ENCODE measurements around the gene NDFIP2. TPM values are rescaled to one million over a fixed set of nuclear protein-coding genes. Genes with fewer than 3 reads are reported as not detected.

Gene NDFIP2
- total RNA-seq, 1 donor from 2014 or later, result 30.4 TPM

- Mint-ChIP-seq H3K9me3 (ENCODE audit: unreplicated experiment) (no peaks in the 10 kb centered on the region), H3K4me3 (ENCODE audit: unreplicated experiment) (no peak overlapping the region), H3K36me3 (ENCODE audit: low read depth, unreplicated experiment) (peaks cover 4% of the 10 kb centered on the region), H3K27ac (ENCODE audit: unreplicated experiment) (no peak overlapping the region), H3K27me3 (ENCODE audit: unreplicated experiment) (peaks cover 9% of the 10 kb centered on the region), H3K4me1 (ENCODE audit: unreplicated experiment) (peaks cover 18% of the 10 kb centered on the region)
- DNase-seq (ENCODE audit: low spot score), result no peak
- TF ChIP-seq CTCF (IDR thresholded peaks at IDR 0.05; ENCODE audit: unreplicated experiment), result no peak
Observed at GRCh38 chr13:79483086-79483706, 2.2 kb downstream of the NDFIP2 start.

GRCh38 chr13:79485014-79485811, 4.3 kb downstream of the NDFIP2 start:
- H3K27ac Mint-ChIP-seq (ENCODE audit: unreplicated experiment), result peak overlapping the region; percentile 63
- peaks cover 7% of the 10 kb centered on the region for H3K27me3 Mint-ChIP-seq (ENCODE audit: unreplicated experiment)
- TF ChIP-seq CTCF (IDR thresholded peaks at IDR 0.05; ENCODE audit: unreplicated experiment), result no peak
- peaks cover 4% of the 10 kb centered on the region for H3K36me3 Mint-ChIP-seq (ENCODE audit: low read depth, unreplicated experiment)
- DNase-seq (ENCODE audit: low spot score), result no peak
- no peaks in the 10 kb centered on the region for H3K9me3 Mint-ChIP-seq (ENCODE audit: unreplicated experiment)
- peaks cover 25% of the 10 kb centered on the region for H3K4me1 Mint-ChIP-seq (ENCODE audit: unreplicated experiment)
- H3K4me3 Mint-ChIP-seq (ENCODE audit: unreplicated experiment), result no peak overlapping the region

GRCh38 chr13:79486433-79487188, 5.7 kb downstream of the NDFIP2 start:
- Mint-ChIP-seq H3K36me3 (ENCODE audit: low read depth, unreplicated experiment) (peaks cover 3% of the 10 kb centered on the region), H3K27ac (ENCODE audit: unreplicated experiment) (no peak overlapping the region), H3K27me3 (ENCODE audit: unreplicated experiment) (peaks cover 4% of the 10 kb centered on the region), H3K4me1 (ENCODE audit: unreplicated experiment) (peaks cover 34% of the 10 kb centered on the region), H3K9me3 (ENCODE audit: unreplicated experiment) (no peaks in the 10 kb centered on the region), H3K4me3 (ENCODE audit: unreplicated experiment) (no peak overlapping the region)
- no peak for TF ChIP-seq CTCF (IDR thresholded peaks at IDR 0.05; ENCODE audit: unreplicated experiment)
- DNase-seq (ENCODE audit: low spot score), result no peak

GRCh38 chr13:79490326-79490725, 9.4 kb downstream of the NDFIP2 start:
- H3K9me3 Mint-ChIP-seq (ENCODE audit: unreplicated experiment), result no peaks in the 10 kb centered on the region
- no peak for DNase-seq (ENCODE audit: low spot score)
- H3K27me3 Mint-ChIP-seq (ENCODE audit: unreplicated experiment), result no peaks in the 10 kb centered on the region
- peaks cover 51% of the 10 kb centered on the region for H3K4me1 Mint-ChIP-seq (ENCODE audit: unreplicated experiment)
- H3K4me3 Mint-ChIP-seq (ENCODE audit: unreplicated experiment), result no peak overlapping the region
- TF ChIP-seq CTCF (IDR thresholded peaks at IDR 0.05; ENCODE audit: unreplicated experiment), result no peak
- H3K36me3 Mint-ChIP-seq (ENCODE audit: low read depth, unreplicated experiment), result no peaks in the 10 kb centered on the region
- no peak overlapping the region for H3K27ac Mint-ChIP-seq (ENCODE audit: unreplicated experiment)
